Epidermal melanocyte (primary cell): ENCODE measurements around the gene DPYSL5.

Experiments used
- DNase-seq: peaks from one replicate; pipeline ENCODE4 v3.0.0; 2011; ENCODE audit warnings: low spot score; ENCODE audit not compliant: insufficient read length

The DPYSL5 gene

DNA sequence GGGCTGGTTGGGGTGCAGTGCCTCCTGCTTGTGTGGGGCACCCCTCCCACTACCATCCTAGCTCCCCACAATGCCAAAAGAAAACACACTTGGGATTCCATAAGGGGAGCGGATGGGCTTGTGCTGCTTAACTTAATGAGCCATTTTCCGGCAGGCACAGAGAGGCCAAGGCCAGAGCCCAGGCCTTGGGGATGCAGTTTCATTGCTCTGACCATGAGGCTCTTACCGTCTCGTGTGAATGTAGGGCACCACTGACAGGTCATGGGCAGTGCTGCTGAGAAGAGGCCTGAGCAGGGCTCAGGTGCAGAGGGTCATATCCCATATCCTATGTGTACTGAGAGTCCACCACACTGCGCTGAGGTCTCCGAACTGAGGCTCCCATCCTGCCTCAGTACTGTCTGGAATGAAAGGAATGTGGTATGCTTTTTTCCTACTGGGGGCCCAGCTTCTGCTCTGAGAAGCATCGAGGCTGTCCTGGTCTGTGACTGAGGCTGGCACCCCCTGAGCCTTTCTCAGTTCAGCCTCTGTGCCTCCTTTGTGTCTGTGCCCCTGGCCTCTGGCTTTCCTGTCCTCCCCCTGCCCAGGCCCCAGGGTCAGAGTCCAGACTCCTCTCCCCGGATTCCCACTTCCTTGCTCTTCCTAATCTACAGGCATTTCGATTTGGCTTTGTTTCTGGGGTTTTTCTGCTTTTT, 77.3 kb downstream of the DPYSL5 start:
- no peak for DNase-seq

DNA sequence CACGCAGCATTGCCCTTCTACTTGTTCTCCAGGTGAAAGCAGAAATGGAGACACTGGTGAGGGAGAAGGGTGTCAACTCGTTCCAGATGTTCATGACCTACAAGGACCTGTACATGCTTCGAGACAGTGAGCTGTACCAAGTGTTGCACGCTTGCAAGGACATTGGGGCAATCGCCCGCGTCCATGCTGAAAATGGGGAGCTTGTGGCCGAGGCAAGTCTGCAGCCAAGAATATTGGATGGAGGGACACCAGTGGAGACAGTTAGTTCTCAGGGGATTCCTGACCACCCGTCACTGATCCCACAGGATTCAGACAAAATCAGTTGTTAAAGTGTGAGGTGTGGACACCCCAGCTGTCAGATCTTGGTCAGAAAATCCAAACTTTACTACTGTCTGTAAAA, 79.3 kb downstream of the DPYSL5 start:
- no peak for DNase-seq

- no peak for DNase-seq
Measured at GRCh38 chr2:26932974-26933373, 85.0 kb downstream of the DPYSL5 start.

DNA sequence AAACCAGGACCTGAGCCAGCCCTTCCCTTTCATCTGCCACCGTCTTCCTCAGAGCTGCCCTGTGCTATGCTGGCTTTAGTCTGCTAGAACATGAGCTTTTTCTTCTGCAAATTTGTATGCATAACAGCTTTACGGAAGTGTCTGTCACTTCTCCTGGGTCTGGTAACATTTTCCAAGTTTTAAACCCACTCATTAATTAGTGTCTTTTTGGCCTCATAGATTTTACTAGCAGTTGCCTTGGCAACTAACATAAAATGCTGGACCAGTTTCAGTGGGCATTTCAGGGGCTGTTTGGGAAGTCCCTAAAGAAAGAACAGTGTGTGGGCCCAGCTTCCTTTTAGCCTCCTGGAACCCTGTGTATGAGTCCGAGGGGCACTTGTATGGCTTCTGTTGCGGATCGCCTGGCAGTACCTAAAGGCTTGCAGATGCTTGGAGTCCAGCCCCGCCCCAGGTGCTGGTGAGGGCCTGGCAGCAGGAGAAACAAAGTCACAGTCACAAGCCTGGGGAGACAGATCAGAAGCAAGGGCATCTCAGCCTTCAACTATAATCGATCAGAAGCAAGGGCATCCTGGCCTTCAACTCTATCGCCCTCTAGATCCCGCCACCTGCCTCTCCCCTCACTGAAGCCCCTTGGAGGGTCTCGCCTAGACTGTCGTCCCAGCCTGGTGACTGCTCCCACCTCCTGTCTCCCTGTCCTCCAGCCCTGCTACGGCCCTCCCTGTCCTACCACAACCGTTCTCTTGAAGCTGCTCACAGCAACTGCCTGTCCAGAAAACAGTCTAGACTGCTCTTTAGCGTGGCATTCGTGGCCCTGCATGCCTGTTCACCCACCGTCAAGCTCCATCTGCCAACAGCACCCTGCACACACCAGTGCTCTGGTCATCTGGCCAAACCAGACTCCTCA, 85.8 kb downstream of the DPYSL5 start:
- no peak for DNase-seq

DNA sequence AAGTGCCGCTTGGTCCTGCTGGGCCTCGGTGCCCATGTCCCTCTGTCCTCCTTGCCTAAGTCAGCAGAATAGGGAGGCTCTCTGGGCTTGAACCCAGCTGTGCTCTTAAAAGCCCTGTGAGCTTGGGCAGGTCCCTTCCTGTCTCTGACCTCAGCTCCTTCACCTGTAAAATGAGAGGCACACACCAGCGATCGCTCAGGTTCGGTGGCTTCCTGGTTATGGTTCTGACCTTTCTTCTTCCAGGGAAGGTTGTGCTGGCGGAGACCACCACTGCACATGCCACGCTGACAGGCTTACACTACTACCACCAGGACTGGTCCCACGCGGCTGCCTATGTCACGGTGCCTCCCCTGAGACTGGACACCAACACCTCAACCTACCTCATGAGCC, 86.4 kb downstream of the DPYSL5 start:
- DNase-seq = no peak

- no peak for DNase-seq
Measured at GRCh38 chr2:26934985-26935384, 87.1 kb downstream of the DPYSL5 start.

DNA sequence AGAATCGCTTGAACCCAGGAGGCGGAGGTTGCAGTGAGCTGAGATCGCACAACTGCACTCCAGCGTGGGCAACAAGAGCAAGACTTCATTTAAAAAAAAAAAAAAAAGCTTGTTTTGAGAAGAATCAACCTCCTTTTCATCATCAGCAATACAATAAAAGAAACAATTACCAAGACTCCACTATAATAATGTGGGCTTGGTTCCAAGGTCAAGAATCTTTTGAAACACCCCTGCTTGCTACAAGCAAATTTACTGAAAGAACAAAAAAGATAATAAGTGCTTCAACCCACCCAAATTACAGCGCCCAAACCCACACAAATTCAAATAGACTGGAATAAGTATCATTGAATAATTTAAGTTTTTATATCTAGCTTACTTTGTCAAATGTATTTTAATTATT, 88.9 kb downstream of the DPYSL5 start:
- DNase-seq = no peak

- DNase-seq = no peak
Measured at GRCh38 chr2:26938399-26939118, 90.6 kb downstream of the DPYSL5 start.

DNA sequence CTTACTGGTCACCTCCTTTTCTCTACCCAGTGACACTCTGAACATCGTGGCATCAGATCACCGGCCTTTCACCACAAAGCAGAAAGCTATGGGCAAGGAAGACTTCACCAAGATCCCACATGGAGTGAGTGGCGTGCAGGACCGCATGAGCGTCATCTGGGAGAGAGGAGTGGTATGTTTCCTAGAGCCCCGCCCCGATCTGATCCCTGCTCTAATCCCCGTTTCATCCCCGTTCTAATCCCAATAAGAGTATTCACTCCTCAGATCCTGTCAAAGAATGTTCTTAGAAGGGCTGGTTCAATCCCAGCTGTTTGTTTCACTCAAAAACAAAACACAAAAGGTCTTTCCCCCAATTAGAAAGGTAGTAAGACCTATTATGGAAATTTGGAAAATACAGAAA, 92.1 kb downstream of the DPYSL5 start:
- DNase-seq = no peak

- no peak for DNase-seq
Measured at GRCh38 chr2:26941486-26941885, 93.6 kb downstream of the DPYSL5 start.

- peak; percentile 59 for DNase-seq
Measured at GRCh38 chr2:26942543-26943295, 94.8 kb downstream of the DPYSL5 start.

DNA sequence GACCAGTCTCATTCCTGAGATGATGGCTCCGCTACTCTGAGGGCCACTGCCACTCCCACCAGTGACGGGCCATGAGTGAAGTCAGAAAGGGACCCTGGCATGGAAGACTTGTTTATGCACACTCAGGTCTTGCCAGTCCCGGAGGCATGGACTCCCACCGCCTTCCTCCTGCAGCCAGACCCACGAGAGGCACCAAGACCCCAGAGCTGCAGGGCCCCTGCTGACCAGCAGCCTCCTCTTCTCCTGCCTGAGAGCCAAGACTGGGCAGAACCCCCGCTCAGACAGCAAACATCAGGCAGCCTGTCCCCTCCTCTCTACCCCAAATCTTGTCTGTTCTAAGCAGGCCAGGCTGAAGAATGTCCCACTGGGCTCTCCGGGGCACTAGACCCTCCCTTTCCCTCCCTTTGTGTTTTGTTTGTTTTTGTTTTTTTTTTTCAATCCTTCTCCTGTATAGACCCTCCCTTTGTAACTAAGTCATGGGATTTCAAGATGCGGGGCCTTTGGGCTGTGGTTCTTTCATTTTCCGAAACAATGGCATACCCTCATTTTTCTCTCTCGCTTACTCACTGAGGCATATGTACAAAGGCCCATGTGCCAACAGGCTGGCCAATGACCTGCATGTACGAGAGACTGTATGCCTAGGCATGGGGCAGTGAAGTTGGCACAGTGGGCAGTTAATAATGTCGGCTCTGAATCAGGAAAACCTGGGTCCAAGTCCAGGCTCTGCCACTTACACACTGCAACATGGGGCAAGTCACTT, 98.2 kb downstream of the DPYSL5 start:
- no peak for DNase-seq

DNA sequence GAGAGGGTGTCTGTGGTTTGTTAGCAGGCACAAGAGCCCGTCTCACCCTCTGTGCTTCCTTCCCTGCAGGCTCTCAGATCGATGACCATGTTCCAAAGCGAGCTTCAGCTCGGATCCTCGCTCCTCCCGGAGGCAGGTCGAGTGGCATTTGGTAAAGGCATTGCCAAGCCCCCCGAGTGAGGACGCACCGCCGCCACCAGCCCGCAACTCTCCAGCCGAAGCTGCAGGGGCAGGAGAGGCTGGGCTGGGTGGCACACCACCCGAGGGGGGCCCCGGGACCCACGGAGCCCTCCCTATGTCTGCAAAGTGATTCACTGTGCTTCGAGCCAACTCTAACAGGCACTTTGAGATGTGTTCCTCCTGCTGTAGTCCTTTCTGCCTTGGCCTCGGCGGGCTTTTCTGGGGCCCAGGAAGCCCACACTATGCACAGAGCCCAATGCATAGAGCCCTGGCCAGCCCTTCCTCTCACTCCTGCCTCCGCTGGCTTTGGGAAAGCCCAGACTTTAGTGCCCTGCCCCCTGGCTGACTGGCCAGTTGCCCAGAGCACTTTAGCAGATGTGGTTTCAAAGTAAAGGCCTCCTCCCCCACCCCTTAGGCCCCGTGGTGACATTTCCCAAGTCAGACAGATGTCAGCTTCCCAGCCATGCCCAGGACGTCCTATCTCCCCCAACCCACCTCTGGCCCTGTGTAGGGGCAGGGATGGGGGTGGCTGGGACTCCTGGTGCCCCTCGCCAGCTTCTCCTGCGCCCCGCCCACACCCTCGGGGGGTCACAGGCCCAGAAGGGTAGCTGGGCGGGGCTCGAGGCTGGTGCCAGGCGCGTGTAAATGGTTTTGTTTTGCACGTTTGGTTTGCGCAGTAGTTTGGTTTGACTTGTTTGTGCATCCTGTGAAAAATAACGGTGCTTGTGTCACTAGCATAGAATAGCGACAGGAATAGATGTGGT, 99.2 kb downstream of the DPYSL5 start:
- DNase-seq = no peak

DNA sequence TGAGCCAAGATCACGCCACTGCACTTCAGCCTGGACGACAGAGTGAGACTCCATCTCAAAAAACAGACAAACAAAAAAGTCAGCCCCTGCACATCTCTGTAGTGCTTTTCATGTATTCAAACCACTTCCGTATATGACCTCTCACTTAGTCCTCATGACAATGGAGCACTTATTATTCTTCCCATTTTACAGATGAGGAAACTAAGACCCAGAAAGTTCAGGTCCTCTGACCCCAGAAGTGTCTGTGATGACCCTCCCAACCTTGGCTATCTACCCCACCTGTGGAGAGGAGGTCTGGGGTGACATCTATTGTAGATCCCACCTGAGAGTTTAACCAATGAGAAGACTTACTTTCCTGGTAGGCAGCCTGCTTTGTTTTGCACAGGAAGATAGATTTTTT, 100.9 kb downstream of the DPYSL5 start:
- no peak for DNase-seq

DNA sequence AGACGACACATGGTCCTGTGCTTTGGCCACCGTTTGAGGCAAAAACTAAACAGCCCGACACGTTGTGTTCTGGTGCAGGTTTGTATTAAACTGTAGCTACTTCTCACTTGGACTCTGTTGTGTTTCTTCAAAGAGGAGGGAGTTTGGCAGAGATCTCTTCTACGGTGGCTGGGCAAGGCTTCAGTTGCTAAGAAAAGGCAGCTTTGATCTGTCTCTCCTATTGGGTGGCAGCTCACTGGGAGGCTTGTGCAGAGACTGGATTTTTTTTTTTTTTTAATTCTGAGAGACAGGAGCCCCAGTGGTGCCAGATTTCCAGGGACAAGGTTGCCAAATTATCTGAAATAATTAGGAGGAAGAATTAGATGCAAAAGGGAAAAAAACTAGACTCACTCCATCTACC, 102.3 kb downstream of the DPYSL5 start:
- DNase-seq = no peak

- no peak for DNase-seq
Measured at GRCh38 chr2:26951236-26951635, 103.3 kb downstream of the DPYSL5 start.

GRCh38 chr2:26952374-26952773, 104.4 kb downstream of the DPYSL5 start:
- DNase-seq = no peak

DNA sequence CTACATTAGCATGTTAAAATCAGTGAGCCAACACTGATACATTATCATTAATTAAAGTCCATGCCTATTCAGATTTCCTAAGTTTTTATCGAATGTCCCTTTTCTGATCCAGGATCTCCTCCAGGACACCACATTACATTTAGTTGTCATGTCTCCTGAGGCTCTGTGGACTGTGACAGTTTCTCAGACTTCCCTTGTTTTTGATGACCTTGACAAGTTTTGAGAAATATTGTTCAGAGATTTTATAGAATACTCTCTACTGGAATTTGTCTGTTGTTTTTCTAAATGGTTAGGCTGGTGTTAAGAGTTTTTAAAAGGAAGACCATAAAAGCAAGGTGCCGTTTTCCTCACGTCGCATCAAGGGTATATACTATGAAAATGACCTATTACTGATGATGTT, 106.2 kb downstream of the DPYSL5 start:
- DNase-seq = no peak

DNA sequence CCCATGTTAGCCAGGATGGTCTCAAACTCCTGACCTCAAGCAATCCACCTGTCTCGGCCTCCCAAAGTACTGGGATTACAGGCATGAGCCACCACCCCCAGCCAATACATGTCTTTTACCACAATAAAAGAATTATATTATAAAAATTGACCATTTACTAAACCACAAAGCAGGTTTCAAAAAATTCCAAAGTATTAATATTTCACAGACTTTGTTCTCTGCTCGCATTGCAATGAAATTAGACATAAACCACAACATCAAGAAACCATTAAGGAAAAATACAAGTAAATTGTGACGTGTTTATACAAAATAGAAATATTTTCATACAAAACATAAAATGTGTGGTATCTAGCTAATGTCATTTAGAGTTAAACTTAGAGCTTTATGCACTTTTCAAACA, 109.1 kb downstream of the DPYSL5 start:
- DNase-seq = no peak

- DNase-seq = no peak
Measured at GRCh38 chr2:26957534-26957933, 109.6 kb downstream of the DPYSL5 start.
